GM11168 (cell line): ENCODE data around the gene SDK2.

Experiments
- in situ Hi-C: fragments of 300-500 bp; cut with MboI; formaldehyde crosslinking; loops from one replicate; pipeline ENCODE4 v1.12.0; 2022; ENCODE audit warnings: low sequenced_read_pairs; ENCODE audit not compliant: unreplicated experiment

SDK2 gene

GRCh38 chr17:73545109-73546032, 98.9 kb downstream of the SDK2 start:
- in situ Hi-C loops: no loop called here

GRCh38 chr17:73544333-73544732, 99.9 kb downstream of the SDK2 start:
- in situ Hi-C loops: no loop called here

DNA sequence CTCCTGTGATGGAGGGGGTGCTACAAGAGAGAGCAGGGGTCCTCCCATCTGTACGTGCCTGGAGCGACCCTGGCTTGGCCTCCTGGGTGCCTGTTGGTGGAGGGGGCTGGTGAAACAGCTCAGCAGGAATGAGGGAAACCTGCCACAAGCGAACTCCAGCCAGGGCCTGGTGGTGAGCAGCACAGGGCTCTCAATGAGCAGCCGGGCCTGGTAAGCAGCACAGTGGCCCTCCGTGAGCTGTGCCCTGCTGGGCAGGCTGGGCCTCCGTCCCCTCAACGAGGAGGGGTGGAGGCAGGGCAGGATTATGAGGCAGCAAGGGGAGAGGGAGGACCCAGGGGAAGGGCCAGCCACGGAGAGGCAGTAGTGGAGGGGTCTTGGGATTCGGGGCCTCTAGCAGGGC, 101.9 kb downstream of the SDK2 start:
- in situ Hi-C loops: no loop called here

GRCh38 chr17:73541561-73541981, 102.7 kb downstream of the SDK2 start:
- in situ Hi-C loops: no loop called here

DNA sequence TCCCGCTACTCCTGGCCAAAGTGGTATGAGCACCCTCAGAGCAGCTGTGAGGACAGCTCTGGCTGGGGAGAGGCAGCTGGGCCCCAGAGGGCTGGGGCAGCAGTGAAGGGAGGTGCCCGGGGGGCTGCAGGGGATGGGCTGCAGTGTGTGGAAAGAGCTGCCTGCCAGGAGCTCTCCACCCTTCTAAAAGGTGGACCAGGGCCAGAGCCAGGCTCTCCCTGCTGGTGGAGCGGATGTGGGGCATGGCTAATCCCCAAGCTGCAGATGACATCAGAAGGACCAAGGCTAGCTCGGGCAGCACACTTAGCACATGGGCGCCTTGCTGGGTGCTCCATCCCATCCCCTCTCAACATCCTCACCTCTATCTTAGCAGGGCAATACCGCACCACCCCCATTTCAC, 103.1 kb downstream of the SDK2 start:
- in situ Hi-C loops: no loop called here

GRCh38 chr17:73539166-73539565, 105.1 kb downstream of the SDK2 start:
- in situ Hi-C loops: no loop called here

DNA sequence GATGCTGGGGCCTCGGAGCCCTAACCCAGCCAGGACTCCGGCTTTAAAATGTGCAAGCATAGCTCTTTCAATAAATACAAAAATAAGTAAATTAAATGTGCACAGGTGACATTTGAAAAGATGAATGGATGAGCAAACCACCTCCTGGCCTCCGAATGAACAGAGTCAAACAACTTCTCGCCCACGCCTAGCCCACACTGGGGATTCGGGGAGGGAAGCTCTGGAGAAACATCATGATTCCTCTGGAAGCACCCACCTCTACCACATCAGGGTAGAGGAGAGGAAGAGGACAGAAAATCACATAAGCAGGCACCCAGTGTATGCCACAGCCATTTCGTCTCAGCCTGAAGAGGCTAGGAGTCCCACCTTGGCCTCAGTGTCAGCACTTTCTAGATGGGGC, 105.8 kb downstream of the SDK2 start:
- in situ Hi-C loops: no loop called here

DNA sequence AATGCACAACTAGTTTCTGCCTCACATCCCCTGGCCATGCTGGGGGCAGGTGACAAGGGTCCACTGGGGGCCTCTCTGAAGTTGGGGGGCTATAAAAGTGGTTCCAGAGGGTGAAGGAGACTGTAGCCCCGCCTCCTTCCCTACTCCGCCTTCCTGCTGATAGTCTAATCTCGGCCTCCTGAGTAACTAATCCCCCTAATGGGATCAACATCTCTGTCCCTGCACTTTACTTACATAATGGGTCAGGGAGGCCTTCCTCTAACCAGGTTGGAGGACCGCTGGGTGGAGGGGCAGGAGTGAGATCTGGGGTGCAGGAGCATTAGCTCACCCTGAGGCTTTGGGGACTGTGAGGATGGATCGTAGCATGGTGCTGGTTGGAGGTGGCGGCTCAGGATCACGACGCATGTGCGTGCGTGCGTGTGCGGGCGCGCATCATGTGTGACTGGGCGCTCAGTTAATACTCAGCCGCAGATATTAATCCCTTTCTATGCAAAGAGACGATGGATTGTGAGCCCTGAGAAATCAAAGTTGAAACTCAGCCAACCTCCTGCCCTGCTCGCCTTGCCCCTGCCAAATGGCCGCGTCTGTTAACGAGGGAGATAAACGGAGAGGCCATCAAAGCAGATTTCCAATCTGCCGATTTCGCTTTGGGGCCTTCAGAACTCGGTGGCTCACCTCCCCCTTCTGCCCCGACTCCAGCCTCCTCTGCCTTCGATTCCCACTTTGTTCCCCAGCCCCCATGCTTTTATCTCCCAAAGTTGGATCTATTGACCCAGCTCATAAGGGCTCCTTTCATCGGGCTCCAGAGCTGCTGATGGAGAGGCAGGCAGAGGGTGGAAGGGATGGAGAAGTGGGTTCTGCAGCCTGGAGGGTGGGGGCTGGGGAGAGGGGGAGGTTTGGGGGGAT, 107.3 kb downstream of the SDK2 start:
- in situ Hi-C loops: no loop called here

DNA sequence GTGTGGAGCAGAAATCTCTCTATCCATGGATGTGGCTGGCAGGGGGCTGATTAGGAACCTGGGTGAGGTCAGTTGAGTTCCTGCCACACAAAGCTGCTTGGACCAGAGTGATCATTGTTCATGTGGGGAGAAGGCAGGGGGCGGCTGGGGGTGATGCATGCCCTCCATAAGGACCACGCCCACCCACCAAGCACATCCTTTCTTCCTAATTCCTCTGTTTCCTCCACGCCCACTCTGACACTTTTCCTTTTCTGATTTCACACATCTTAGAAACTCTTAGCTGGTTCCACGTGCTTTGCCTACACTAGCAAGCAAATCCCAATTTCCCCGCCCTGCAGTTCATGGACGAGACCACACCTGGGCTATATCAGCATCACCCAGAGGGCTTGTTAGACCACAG, 108.5 kb downstream of the SDK2 start:
- in situ Hi-C loops: no loop called here

DNA sequence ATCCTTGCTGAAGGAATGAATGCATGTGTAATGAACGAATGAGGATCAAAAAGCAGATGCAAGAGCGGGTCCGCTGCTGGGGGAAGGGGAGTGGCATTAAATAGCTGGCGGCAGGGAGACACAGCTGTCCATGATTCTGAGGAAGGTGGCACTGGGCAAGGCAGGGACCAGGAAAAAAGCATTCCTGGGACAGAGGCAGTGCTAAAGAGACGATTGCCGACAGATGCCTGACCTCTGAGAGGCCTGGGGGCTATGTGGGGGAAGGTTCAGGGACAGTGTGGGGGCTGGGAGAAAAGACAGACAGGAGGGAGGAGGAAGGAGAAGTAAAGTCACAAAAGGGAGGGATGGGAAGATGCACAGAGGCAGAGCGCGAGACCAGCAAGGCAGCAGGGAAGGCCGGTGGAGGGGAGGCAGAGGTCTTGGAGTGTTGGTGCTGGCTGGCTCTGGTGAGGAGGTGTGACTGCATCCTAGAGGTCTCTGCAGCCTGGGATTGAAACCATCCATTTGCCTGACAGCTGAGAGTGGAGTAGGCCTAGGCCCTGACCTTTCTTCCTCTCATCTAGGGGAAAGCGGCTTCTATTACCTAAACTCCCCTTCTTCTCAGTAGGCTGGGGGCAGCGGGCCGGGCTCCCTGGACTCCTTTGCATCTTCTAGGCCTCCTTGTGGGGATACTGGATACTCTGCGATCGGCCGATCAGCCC, 109.9 kb downstream of the SDK2 start:
- in situ Hi-C loops: no loop called here

DNA sequence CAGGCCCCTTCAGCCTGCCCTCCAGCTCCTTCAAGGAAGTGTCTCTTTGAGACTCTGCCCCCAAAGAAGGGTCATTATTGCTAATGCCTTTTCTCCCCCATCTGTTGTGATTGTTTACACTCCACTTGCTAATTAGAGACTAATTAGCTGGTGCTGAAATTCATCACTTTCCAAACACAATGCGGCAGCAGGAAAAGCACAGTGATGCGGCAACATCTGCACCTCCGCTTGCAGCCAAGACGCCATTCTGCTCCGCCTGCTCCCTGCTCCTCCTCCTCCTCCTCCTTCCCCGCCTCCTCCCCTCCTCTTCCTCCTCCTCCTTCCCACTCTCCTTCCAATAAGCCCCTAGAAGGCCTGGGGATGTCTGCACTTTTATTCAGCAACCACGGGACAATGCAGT, 110.5 kb downstream of the SDK2 start:
- in situ Hi-C loops: no loop called here

DNA sequence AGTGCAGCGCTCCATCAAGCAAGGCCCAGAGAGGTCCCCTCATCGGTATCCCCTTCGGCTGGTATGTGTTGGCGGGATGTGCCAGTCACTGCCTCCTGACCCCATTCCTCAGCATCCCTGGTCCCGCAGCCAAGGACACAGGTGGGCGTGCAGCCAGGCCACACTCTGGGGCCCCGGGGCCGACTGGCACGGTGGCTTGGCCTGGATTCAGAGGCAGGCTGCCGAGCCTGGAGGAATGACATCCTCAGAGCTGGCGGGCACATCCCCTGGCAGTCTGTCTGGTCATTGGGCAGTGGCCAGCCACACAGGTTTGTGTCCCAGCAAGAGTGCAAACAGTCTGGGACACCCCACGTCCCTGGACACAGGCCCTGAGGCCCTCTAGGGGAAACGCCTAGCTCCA, 111.1 kb downstream of the SDK2 start:
- in situ Hi-C loops: no loop called here

DNA sequence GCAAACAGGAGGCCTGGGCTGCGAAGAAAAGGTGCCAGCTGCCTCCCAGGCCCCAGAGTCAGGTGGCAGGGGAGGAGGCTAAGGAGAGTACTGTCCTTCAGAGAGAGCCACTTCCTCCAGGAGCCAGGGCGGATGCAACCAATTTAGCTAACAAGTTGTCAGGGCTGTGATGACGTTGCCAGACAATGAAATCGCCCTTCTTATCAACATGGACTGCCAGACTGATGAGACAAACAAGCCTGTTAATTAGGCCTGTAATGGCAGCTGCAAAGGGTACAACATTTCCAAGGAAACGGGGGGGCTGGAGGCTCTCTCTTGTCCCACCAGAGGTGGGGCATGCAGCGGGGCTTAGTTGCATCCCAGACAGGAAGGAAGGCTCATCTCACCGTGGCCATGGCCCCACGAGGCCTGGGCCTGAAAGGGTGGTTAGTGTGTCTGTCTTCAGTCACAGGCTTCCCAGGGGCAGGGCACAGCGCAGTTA, 111.8 kb downstream of the SDK2 start:
- in situ Hi-C loops: no loop called here

DNA sequence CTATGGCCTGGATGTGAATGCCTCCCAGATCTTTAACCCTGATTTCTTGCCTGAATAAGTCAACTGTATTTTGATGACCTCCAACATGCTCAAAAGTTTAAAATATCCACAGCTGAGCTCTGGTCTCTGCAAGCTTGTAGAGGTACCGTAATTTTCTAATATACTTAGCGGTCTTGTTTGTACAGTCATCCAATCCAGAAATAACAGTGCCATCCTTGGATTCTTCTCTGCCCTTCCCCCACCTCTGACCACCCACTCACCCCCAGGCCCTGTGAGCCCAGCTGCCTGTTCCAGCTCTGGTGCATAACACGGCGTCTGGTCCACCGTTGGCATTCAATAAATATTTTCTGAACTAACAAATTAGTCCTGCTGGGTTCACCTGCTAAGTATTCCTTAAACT, 113.1 kb downstream of the SDK2 start:
- in situ Hi-C loops: no loop called here

DNA sequence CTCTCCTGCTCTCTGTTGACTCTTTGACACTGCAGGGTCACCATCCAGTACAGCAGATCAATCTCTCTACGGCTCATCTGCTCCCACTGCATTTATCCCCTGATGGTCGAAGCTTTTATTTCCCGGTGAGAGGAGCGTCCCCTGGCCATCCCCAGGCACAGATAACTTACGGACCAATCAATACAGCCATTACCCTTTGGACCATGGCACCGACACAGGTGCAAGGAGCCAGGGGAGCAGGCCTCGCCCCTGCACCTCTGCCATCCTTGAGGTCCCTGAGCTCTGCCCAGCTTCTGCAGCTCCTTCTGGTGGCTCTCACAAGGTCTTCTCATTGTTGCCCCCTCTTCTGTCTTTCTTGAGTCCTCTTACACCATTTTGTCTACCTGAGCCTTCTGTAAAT, 115.6 kb downstream of the SDK2 start:
- in situ Hi-C loops: no loop called here

DNA sequence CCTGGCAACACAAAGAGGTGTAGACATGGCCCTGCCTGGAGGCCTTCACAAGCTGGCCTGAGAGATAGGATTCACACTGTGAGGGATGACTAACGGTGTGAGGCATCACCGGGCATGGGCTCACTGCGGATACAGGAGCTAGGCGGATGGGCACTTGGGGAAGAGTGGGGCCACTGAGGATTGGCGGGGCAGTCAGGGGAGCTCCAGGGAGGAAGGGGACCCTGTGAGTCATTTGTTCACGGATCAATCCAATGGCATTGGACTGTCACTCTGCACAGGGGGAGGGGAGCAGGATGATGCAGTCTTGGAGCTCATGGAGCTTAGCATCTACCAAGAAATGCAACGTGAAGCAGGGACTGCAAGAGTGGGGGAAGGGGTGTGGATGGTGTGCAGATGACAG, 117.3 kb downstream of the SDK2 start:
- in situ Hi-C loops: no loop called here

- in situ Hi-C loops: no loop called here
These were observed 119.1 kb downstream of the SDK2 start for GRCh38 chr17:73524941-73525679.

DNA sequence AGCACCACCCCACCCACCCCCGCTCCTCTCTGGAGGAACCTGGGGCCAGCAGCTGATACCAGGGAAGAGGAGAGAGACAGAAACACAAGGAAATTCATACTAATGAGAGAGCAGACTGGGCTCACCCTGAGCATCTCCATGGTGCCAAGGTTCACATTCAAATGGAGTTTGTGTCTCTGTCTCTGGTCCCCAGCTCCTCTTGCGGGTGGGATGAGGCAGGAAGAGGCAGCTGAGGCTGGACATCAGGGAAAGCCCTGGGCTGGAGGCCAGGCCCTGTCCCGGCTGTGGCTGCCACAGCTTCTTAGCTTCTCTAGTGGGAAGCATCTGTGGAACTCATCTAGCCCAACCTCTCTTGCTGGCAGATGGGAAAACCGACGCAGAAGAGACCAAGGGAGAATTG, 121.5 kb downstream of the SDK2 start:
- in situ Hi-C loops: no loop called here

DNA sequence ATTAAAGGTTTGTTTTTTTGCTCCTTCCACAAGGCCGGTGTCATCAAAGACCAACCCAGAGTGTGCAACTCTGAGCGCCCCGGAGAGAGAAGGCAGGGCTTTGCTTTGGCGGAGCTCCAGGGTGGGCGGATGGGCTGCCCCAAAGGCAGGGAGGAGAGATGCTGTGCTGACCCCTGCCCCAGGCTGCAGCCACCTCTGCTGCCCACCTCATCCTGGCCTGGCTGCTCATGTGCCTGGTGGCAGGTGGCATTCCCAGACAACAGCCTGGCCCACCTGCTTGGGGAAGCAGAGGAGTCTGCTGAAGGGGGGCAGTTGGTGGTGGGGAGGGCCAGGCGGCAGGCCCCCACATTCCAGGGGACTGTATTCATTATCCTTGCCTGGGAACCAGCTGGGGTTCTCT, 122.1 kb downstream of the SDK2 start:
- in situ Hi-C loops: no loop called here

GRCh38 chr17:73521376-73521775, 122.9 kb downstream of the SDK2 start:
- in situ Hi-C loops: no loop called here
